ENCODE data around the gene ACCSL. TPM values are rescaled to one million over a fixed set of nuclear protein-coding genes. Genes with fewer than 3 reads are reported as not detected.

The ACCSL gene
- total and polyA plus RNA-seq, 2 donors (not counting 1 experiment from before 2014, with no cell fraction given): not detected

GRCh38 chr11:44036811-44037657 lies 10.7 kb upstream of the ACCSL start:
- Histone ChIP-seq H3K27me3 (replicated peaks in 1 of 4; ENCODE audit: control extremely low read depth in 1 of 4, control insufficient read depth in 3 of 4, insufficient read depth in 4 of 4, low read length in 3 of 4) (peaks cover 0 to 8% (median 0%) of the 10 kb centered on the region in 4 experiments), H4K20me1 (ENCODE audit: control insufficient read depth, insufficient read depth, low read length, poor library complexity, severe bottlenecking) (no peaks in the 10 kb centered on the region), H2AFZ (ENCODE audit: insufficient read depth, low read depth, low read length, poor library complexity, severe bottlenecking) (no peak overlapping the region), H3K79me2 (ENCODE audit: control insufficient read depth, insufficient read depth, low read length) (no peaks in the 10 kb centered on the region), H3K36me3 (replicated peaks in 1 of 2; ENCODE audit: control extremely low read depth in 1 of 2, control insufficient read depth in 1 of 2, extremely low read depth in 1 of 2, insufficient read depth in 2 of 2, low read length in 1 of 2) (no peaks in the 10 kb centered on the region), H3K9me3 (ENCODE audit: control extremely low read depth in 1 of 3, control insufficient read depth in 2 of 3, insufficient read depth in 1 of 3, low read length in 2 of 3) (peaks cover 3 to 10% (median 9%) of the 10 kb centered on the region in 3 donors), H3K4me1 (ENCODE audit: control insufficient read depth in 2 of 2, insufficient read depth in 2 of 2, low read length in 2 of 2) (no peaks in the 10 kb centered on the region), H3K4me2 (replicated peaks; ENCODE audit: low read depth, low read length, poor library complexity, severe bottlenecking) (no peak overlapping the region), H3K9ac (ENCODE audit: low read length) (no peak overlapping the region), H3K4me3 (ENCODE audit: control extremely low read depth in 1 of 5, extremely low read depth in 1 of 5, insufficient read depth in 1 of 5, low read depth in 2 of 5, low read length in 4 of 5) (no peak overlapping the region), H3K27ac (ENCODE audit: low read length in 2 of 2) (no peak overlapping the region)
- TF ChIP-seq EZH2 (IDR thresholded peaks at IDR 0.05; ENCODE audit: borderline replicate concordance, insufficient read depth, low read depth, low read length, poor library complexity, severe bottlenecking): no peak
- TF ChIP-seq, protein P1, sequence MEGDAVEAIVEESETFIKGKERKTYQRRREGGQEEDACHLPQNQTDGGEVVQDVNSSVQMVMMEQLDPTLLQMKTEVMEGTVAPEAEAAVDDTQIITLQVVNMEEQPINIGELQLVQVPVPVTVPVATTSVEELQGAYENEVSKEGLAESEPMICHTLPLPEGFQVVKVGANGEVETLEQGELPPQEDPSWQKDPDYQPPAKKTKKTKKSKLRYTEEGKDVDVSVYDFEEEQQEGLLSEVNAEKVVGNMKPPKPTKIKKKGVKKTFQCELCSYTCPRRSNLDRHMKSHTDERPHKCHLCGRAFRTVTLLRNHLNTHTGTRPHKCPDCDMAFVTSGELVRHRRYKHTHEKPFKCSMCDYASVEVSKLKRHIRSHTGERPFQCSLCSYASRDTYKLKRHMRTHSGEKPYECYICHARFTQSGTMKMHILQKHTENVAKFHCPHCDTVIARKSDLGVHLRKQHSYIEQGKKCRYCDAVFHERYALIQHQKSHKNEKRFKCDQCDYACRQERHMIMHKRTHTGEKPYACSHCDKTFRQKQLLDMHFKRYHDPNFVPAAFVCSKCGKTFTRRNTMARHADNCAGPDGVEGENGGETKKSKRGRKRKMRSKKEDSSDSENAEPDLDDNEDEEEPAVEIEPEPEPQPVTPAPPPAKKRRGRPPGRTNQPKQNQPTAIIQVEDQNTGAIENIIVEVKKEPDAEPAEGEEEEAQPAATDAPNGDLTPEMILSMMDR (IDR thresholded peaks at IDR 0.05): no peak
- ATAC-seq (ENCODE audit: low read depth): no peak
- intact Hi-C loops (cut with micrococcal nuclease): no loop called here
- Mint-ChIP-seq H3K4me3 (no peak overlapping the region), H3K9me3 (ENCODE audit: insufficient read depth) (peaks cover 4% of the 10 kb centered on the region), H3K27ac (no peak overlapping the region), H3K4me1 (no peaks in the 10 kb centered on the region), H3K27me3 (peaks cover 25% of the 10 kb centered on the region)
- peak; percentile 4 for DNase-seq
- CTCF ChIA-PET: no interaction called here
- WGBS (ENCODE audit: insufficient coverage): 38% methylated on average over 10 of the region's 12 CpGs
- POLR2A ChIA-PET: no interaction called here

DNA sequence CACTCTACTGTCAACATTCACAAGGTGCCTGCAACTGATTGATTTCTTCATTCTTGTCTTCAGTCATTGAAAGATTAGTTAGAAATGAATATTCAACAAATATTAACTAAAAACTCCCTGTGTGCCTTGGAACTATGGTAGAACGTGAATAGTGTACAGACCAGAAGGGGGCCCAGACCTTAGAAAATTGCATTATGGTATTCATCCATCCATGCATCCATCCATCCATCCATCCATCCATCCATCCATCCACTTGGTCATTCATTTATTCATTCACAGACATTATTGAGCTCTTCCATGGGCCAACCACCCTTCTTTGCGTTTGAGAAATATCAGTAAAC lies 10.2 kb upstream of the ACCSL start:
- Histone ChIP-seq H3K27me3 (replicated peaks in 1 of 4; ENCODE audit: control extremely low read depth in 1 of 4, control insufficient read depth in 3 of 4, insufficient read depth in 4 of 4, low read length in 3 of 4) (peaks cover 0 to 3% (median 0%) of the 10 kb centered on the region in 4 experiments), H3K4me2 (replicated peaks; ENCODE audit: low read depth, low read length, poor library complexity, severe bottlenecking) (no peak overlapping the region), H3K9ac (ENCODE audit: low read length) (no peak overlapping the region), H3K9me3 (ENCODE audit: control extremely low read depth in 1 of 3, control insufficient read depth in 2 of 3, insufficient read depth in 1 of 3, low read length in 2 of 3) (peaks cover 3 to 10% (median 9%) of the 10 kb centered on the region in 3 donors), H3K27ac (ENCODE audit: low read length in 2 of 2) (no peak overlapping the region), H3K4me1 (ENCODE audit: control insufficient read depth in 2 of 2, insufficient read depth in 2 of 2, low read length in 2 of 2) (no peaks in the 10 kb centered on the region), H3K36me3 (replicated peaks in 1 of 2; ENCODE audit: control extremely low read depth in 1 of 2, control insufficient read depth in 1 of 2, extremely low read depth in 1 of 2, insufficient read depth in 2 of 2, low read length in 1 of 2) (no peaks in the 10 kb centered on the region), H2AFZ (ENCODE audit: insufficient read depth, low read depth, low read length, poor library complexity, severe bottlenecking) (no peak overlapping the region), H3K4me3 (ENCODE audit: control extremely low read depth in 1 of 5, extremely low read depth in 1 of 5, insufficient read depth in 1 of 5, low read depth in 2 of 5, low read length in 4 of 5) (no peak overlapping the region), H3K79me2 (ENCODE audit: control insufficient read depth, insufficient read depth, low read length) (no peaks in the 10 kb centered on the region), H4K20me1 (ENCODE audit: control insufficient read depth, insufficient read depth, low read length, poor library complexity, severe bottlenecking) (no peaks in the 10 kb centered on the region)
- ChIA-PET CTCF (no interaction called here), POLR2A (no interaction called here)
- Mint-ChIP-seq H3K9me3 (ENCODE audit: insufficient read depth) (peaks cover 4% of the 10 kb centered on the region), H3K4me3 (no peak overlapping the region), H3K27me3 (peaks cover 22% of the 10 kb centered on the region), H3K4me1 (no peaks in the 10 kb centered on the region), H3K27ac (no peak overlapping the region)
- TF ChIP-seq, protein P1 (IDR thresholded peaks at IDR 0.05): no peak
- no peak for TF ChIP-seq EZH2 (IDR thresholded peaks at IDR 0.05; ENCODE audit: borderline replicate concordance, insufficient read depth, low read depth, low read length, poor library complexity, severe bottlenecking)
- ATAC-seq (ENCODE audit: low read depth): no peak
- intact Hi-C loops (cut with micrococcal nuclease): no loop called here
- no peak for DNase-seq
- 100% methylated on average over 1 of the region's 2 CpGs for WGBS (ENCODE audit: insufficient coverage)

Measured in B cell (primary cell).